C4-2B (cell line): ENCODE measurements around the gene GSAP.

Source experiments
- ZFX ChIP-seq: fragments of 450-650 bp; IDR thresholded peaks from 2 replicates; pipeline ENCODE4 v1.6.1; 2017
- TF ChIP-seq, protein P1 (sequence below): fragments of 450-650 bp; conservative IDR thresholded peaks from 2 replicates; pipeline ENCODE4 v1.5.1; 2017; ENCODE audit warnings: mild to moderate bottlenecking

DNA sequence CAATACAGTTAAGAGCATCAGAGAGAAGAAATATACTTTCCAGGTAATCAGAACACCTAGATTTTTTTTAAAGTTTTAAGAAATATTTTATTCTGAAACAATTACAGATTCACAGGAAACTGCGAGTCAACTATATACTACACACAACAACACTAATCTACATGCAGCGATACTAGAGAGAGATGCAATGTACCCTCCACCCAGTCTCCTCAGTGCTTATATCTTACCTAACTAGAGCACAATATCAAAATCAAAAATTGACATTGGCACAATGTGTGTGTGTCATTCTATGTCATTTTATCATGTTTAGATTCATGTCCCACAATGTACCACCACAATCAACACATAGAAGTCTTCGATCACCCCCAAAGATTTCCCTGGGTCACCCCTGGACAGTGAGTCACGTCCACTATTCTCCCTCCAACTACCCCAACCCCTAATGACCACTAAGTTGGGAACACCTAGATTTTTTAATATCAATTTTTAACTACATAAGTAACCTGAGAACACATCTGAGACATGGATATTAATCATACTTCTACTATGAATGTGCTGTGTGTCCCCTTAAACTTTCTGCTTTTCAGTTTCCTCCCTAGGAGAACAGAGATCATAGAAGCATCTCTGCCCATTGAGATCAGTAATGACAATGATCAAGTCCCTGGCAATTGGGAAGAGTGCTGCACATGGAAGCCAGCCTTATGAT, 86.5 kb downstream of the GSAP start:
- TF ChIP-seq, protein P1, sequence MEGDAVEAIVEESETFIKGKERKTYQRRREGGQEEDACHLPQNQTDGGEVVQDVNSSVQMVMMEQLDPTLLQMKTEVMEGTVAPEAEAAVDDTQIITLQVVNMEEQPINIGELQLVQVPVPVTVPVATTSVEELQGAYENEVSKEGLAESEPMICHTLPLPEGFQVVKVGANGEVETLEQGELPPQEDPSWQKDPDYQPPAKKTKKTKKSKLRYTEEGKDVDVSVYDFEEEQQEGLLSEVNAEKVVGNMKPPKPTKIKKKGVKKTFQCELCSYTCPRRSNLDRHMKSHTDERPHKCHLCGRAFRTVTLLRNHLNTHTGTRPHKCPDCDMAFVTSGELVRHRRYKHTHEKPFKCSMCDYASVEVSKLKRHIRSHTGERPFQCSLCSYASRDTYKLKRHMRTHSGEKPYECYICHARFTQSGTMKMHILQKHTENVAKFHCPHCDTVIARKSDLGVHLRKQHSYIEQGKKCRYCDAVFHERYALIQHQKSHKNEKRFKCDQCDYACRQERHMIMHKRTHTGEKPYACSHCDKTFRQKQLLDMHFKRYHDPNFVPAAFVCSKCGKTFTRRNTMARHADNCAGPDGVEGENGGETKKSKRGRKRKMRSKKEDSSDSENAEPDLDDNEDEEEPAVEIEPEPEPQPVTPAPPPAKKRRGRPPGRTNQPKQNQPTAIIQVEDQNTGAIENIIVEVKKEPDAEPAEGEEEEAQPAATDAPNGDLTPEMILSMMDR, result no peak
- TF ChIP-seq ZFX, result no peak
